ENCODE measurements around the gene TMOD1.
"Not testable (repeated sequence)": the region's sequence is repeated elsewhere in the genome, so short reads cannot be mapped to it uniquely, and the experiment has no call there.

DNA sequence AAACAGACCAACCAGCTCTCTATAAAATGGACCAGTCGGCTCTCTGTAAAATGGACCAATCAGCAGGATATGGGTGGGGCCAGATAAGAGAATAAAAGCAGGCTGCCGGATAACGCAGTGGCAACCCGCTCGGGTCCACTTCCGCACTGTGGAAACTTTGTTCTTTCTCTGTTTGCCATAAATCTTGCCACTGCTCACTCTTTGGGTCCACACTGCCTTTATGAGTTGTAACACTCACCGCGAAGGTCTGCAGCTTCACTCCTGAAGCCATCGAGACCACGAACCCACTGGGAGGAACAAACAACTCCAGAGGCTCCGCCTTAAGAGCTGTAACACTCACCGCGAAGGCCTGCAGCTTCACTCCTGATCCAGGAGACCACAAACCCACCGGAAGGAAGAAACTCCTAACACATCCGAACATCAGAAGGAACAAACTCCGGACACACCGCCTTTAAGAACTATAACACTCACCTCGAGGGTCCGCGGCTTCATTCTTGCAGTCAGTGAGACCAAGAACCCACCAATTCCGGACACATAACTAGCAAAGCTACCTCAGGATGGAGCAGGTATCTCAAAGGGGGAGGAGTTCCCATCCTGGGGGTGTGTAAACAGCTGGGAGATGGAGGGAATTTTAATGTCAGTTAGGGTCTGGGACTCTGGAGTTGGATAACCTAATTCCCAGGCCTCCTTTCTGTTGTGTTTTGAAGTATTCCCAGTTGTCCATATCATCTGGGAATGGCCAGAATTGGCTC, 73.6 kb downstream of the TMOD1 start:
- not testable (repeated sequence) for TF ChIP-seq BORCS8-MEF2B (CRISPR knock-in tag; IDR thresholded peaks at IDR 0.05); CHD2 (IDR thresholded peaks at IDR 0.05; ENCODE audit: low read depth, low read length); ZNF33B (CRISPR knock-in tag; IDR thresholded peaks at IDR 0.05); POLR2A (IDR thresholded peaks at IDR 0.05; ENCODE audit: insufficient read depth in 1 of 2, low read depth in 2 of 2, low read length in 2 of 2); RAD21 (CRISPR knock-in tag; IDR thresholded peaks at IDR 0.05); KAT8 (CRISPR knock-in tag; IDR thresholded peaks at IDR 0.05); REPIN1 (CRISPR knock-in tag; IDR thresholded peaks at IDR 0.05; ENCODE audit: borderline replicate concordance, low read depth); ZNF549 (CRISPR knock-in tag; IDR thresholded peaks at IDR 0.05)
- TF ChIP-seq, protein P1, sequence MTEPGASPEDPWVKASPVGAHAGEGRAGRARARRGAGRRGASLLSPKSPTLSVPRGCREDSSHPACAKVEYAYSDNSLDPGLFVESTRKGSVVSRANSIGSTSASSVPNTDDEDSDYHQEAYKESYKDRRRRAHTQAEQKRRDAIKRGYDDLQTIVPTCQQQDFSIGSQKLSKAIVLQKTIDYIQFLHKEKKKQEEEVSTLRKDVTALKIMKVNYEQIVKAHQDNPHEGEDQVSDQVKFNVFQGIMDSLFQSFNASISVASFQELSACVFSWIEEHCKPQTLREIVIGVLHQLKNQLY (CRISPR knock-in tag; IDR thresholded peaks at IDR 0.05), result not testable (repeated sequence)
